ENCODE results near the gene FXYD2. TPM values are rescaled to one million over a fixed set of nuclear protein-coding genes. Genes with fewer than 3 reads are reported as not detected.

Gene FXYD2
- total and polyA plus RNA-seq, 2 of the 13 experiments (the other 11 are each of a cell fraction or from before 2014, with no cell fraction given) = 45.9 to 106 TPM

GRCh38 chr11:117824571-117825537, at the start of gene FXYD2 (continued):
- TF ChIP-seq AGO1 (IDR thresholded peaks at IDR 0.05; ENCODE audit: low read depth, low read length, poor library complexity, severe bottlenecking) (no peak), CHD2 (IDR thresholded peaks at IDR 0.05; ENCODE audit: low read depth, low read length) (no peak), SRSF4 (IDR thresholded peaks at IDR 0.05; ENCODE audit: low read depth, low read length, poor library complexity, severe bottlenecking) (no peak), HIVEP1 (CRISPR knock-in tag; IDR thresholded peaks at IDR 0.05) (no peak), ZNF503 (CRISPR knock-in tag; IDR thresholded peaks at IDR 0.05) (no peak), KDM5A (IDR thresholded peaks at IDR 0.05; ENCODE audit: borderline replicate concordance, low read length) (no peak), HHEX (CRISPR knock-in tag; IDR thresholded peaks at IDR 0.05) (no peak), ZNF343 (CRISPR knock-in tag; IDR thresholded peaks at IDR 0.05) (no peak), ZMYM2 (CRISPR knock-in tag; IDR thresholded peaks at IDR 0.05) (no peak), ZNF34 (CRISPR knock-in tag; IDR thresholded peaks at IDR 0.05; ENCODE audit: borderline replicate concordance) (no peak), ZNF558 (CRISPR knock-in tag; IDR thresholded peaks at IDR 0.05; ENCODE audit: borderline replicate concordance) (no peak; the same call in 1 of the 2 replicates), TEAD2 (CRISPR knock-in tag; IDR thresholded peaks at IDR 0.05) (no peak), ZFAT (CRISPR knock-in tag; conservative IDR thresholded peaks at IDR 0.05) (no peak), XBP1 (CRISPR knock-in tag; IDR thresholded peaks at IDR 0.05) (no peak), GATA4 (IDR thresholded peaks at IDR 0.05; ENCODE audit: borderline replicate concordance, low read depth) (no peak), ZNF143 (CRISPR knock-in tag; IDR thresholded peaks at IDR 0.05) (no peak), AKAP8 (CRISPR knock-in tag; IDR thresholded peaks at IDR 0.05) (no peak), FOXJ3 (CRISPR knock-in tag; IDR thresholded peaks at IDR 0.05; ENCODE audit: borderline replicate concordance) (no peak), CREB1 (IDR thresholded peaks at IDR 0.05) (no peak), CREB1 (CRISPR knock-in tag; IDR thresholded peaks at IDR 0.05) (no peak), YY1 (IDR thresholded peaks at IDR 0.05; ENCODE audit: insufficient read depth, insufficient replicate concordance, low read depth, low read length) (no peak), ZNF124 (CRISPR knock-in tag; IDR thresholded peaks at IDR 0.05) (no peak; the same call in 1 of the 2 replicates), ZNF549 (CRISPR knock-in tag; IDR thresholded peaks at IDR 0.05) (no peak), ZNF678 (CRISPR knock-in tag; IDR thresholded peaks at IDR 0.05) (no peak)
- TF ChIP-seq, protein P1, sequence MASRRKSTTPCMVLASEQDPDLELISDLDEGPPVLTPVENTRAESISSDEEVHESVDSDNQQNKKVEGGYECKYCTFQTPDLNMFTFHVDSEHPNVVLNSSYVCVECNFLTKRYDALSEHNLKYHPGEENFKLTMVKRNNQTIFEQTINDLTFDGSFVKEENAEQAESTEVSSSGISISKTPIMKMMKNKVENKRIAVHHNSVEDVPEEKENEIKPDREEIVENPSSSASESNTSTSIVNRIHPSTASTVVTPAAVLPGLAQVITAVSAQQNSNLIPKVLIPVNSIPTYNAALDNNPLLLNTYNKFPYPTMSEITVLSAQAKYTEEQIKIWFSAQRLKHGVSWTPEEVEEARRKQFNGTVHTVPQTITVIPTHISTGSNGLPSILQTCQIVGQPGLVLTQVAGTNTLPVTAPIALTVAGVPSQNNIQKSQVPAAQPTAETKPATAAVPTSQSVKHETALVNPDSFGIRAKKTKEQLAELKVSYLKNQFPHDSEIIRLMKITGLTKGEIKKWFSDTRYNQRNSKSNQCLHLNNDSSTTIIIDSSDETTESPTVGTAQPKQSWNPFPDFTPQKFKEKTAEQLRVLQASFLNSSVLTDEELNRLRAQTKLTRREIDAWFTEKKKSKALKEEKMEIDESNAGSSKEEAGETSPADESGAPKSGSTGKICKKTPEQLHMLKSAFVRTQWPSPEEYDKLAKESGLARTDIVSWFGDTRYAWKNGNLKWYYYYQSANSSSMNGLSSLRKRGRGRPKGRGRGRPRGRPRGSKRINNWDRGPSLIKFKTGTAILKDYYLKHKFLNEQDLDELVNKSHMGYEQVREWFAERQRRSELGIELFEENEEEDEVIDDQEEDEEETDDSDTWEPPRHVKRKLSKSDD (CRISPR knock-in tag; IDR thresholded peaks at IDR 0.05; ENCODE audit: low read depth) = no peak
- TF ChIP-seq, protein P2, sequence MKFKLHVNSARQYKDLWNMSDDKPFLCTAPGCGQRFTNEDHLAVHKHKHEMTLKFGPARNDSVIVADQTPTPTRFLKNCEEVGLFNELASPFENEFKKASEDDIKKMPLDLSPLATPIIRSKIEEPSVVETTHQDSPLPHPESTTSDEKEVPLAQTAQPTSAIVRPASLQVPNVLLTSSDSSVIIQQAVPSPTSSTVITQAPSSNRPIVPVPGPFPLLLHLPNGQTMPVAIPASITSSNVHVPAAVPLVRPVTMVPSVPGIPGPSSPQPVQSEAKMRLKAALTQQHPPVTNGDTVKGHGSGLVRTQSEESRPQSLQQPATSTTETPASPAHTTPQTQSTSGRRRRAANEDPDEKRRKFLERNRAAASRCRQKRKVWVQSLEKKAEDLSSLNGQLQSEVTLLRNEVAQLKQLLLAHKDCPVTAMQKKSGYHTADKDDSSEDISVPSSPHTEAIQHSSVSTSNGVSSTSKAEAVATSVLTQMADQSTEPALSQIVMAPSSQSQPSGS (CRISPR knock-in tag; IDR thresholded peaks at IDR 0.05) = no peak

Data from HepG2 (cell line).